GM18873 (cell line): ENCODE data around the gene ACVR2A.

Source experiments
- ATAC-seq: cut with Tn5 transposase; IDR thresholded peaks from one replicate; pipeline ENCODE4 v1.9.1; 2021; ENCODE audit warnings: mild to moderate bottlenecking, moderate library complexity, moderate number of reproducible peaks; ENCODE audit not compliant: unreplicated experiment, low FRiP score

ACVR2A gene

GRCh38 chr2:147844697-147845410, at the start of gene ACVR2A:
Gene ACVR2A, plus strand, starts transcription at chr2:147845029. Its CDS starts 124 bp downstream, at chr2:147845153.
- peak; percentile 17 for ATAC-seq

GRCh38 chr2:147800316-147800715, 44.5 kb upstream of the ACVR2A start:
- ATAC-seq, result no peak

GRCh38 chr2:147806846-147807245, 38.0 kb upstream of the ACVR2A start:
- ATAC-seq, result no peak

- ATAC-seq, result no peak
These were observed 36.3 kb upstream of the ACVR2A start for GRCh38 chr2:147808520-147808919.

GRCh38 chr2:147810883-147811765, 33.7 kb upstream of the ACVR2A start:
- ATAC-seq, result no peak

GRCh38 chr2:147818741-147819140, 26.1 kb upstream of the ACVR2A start:
- no peak for ATAC-seq

- no peak for ATAC-seq
These were observed 20.2 kb upstream of the ACVR2A start for GRCh38 chr2:147824620-147825019.

- no peak for ATAC-seq
These were observed 18.3 kb upstream of the ACVR2A start for GRCh38 chr2:147826278-147827087.

- ATAC-seq, result no peak
These were observed 17.8 kb upstream of the ACVR2A start for GRCh38 chr2:147827088-147827375.

- ATAC-seq, result no peak
These were observed 15.7 kb upstream of the ACVR2A start for GRCh38 chr2:147829106-147829505.

- no peak for ATAC-seq
These were observed 8.7 kb upstream of the ACVR2A start for GRCh38 chr2:147836099-147836498.

GRCh38 chr2:147843391-147843863, 1.4 kb upstream of the ACVR2A start:
- ATAC-seq, result no peak

- ATAC-seq, result peak; percentile 67
These were observed 749 bp upstream of the ACVR2A start for GRCh38 chr2:147843864-147844696.

GRCh38 chr2:147845411-147845971, 662 bp downstream of the ACVR2A start:
- peak; percentile 47 for ATAC-seq

GRCh38 chr2:147846412-147847081, 1.7 kb downstream of the ACVR2A start:
- ATAC-seq, result no peak

- no peak for ATAC-seq
These were observed 3.0 kb downstream of the ACVR2A start for GRCh38 chr2:147847746-147848391.

GRCh38 chr2:147850838-147851237, 6.0 kb downstream of the ACVR2A start:
- ATAC-seq, result no peak

- no peak for ATAC-seq
These were observed 6.6 kb downstream of the ACVR2A start for GRCh38 chr2:147851244-147851930.
